A549 (cell line): Measurements from ENCODE around the gene SPATA46. TPM values are rescaled to one million over a fixed set of nuclear protein-coding genes. Genes with fewer than 3 reads are reported as not detected.

ENCODE experiments used
- FOXS1 ChIP-seq: fragments of 250-450 bp; sonication (Bioruptor Pico); IDR thresholded peaks from 2 replicates; pipeline ENCODE4 v1.5.0; 2020; ENCODE audit warnings: mild to moderate bottlenecking, moderate library complexity
- HDAC2 ChIP-seq: fragments of 200-600 bp; sonication (generic); IDR thresholded peaks from 2 replicates; pipeline ENCODE4 v1.6.1; 2016
- polyA plus RNA-seq, 4 experiments: library from polyadenylated mRNA; depleted of rRNA in 3 of 4; stranded (reverse); fragments of >200 nt; fragmentation: RNase III in 1 of 4; extraction: RNeasy Plus Mini Kit Qiagen cat#74134 plus additional on column Dnase treatment in 1 of 4; gene quantifications; 2 replicates in 3 of 4; 3 replicates in 1 of 4; pipeline ENCODE4 v1.2.3, GENCODE V29; 2011 to 2017
- small RNA-seq, 6 experiments: library from RNA; depleted of rRNA; stranded (forward); fragments of <200 nt; gene quantifications; one replicate each; pipeline ENCODE3, GENCODE V24; 2012
- TF ChIP-seq, protein P1 (sequence below): fragments of 200-600 bp; sonication (generic); IDR thresholded peaks from 2 replicates; pipeline ENCODE4 v1.6.1; 2016; ENCODE audit warnings: antibody characterized with exemption, mild to moderate bottlenecking, moderate library complexity

SPATA46 gene
- polyA plus RNA-seq, 2 of the 4 experiments (the other 2 are of a cell fraction), result not detected

DNA sequence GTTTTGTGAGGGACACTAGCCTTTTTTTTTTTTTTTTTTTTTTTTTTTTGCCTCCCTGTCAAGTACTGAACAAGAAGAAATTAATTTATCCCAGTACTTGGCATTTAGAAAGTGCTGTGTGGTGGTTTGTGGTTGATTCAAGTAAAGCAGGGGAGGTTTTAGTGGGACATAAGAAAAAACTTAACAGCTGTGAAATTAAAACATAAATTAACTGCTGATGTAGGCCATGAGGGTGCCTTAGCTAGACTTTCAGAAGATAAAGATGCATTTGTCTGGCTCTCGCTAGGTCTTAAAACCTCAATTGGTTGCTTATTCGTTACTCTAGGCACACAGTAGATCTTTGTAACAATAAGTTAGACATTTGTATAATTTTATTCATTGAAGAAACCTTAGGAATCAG, 52.3 kb downstream of the SPATA46 start (continued):
- TF ChIP-seq, protein P1, sequence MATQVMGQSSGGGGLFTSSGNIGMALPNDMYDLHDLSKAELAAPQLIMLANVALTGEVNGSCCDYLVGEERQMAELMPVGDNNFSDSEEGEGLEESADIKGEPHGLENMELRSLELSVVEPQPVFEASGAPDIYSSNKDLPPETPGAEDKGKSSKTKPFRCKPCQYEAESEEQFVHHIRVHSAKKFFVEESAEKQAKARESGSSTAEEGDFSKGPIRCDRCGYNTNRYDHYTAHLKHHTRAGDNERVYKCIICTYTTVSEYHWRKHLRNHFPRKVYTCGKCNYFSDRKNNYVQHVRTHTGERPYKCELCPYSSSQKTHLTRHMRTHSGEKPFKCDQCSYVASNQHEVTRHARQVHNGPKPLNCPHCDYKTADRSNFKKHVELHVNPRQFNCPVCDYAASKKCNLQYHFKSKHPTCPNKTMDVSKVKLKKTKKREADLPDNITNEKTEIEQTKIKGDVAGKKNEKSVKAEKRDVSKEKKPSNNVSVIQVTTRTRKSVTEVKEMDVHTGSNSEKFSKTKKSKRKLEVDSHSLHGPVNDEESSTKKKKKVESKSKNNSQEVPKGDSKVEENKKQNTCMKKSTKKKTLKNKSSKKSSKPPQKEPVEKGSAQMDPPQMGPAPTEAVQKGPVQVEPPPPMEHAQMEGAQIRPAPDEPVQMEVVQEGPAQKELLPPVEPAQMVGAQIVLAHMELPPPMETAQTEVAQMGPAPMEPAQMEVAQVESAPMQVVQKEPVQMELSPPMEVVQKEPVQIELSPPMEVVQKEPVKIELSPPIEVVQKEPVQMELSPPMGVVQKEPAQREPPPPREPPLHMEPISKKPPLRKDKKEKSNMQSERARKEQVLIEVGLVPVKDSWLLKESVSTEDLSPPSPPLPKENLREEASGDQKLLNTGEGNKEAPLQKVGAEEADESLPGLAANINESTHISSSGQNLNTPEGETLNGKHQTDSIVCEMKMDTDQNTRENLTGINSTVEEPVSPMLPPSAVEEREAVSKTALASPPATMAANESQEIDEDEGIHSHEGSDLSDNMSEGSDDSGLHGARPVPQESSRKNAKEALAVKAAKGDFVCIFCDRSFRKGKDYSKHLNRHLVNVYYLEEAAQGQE, result no peak
- TF ChIP-seq HDAC2, result no peak
- no peak for TF ChIP-seq FOXS1 (CRISPR knock-in tag)

Small RNA genes within 50 kb of the gene (small RNA-seq; reads per million reads assigned to genes)
- gene MIR556 (0 to 10.7 (median 5.1) reads per million in 6 experiments), gene RNA5SP61 (0 reads per million in 6 experiments)

Other genes with a start within 250 kb of the SPATA46 start
- gene C1orf226, start 4.9 kb upstream of the SPATA46 start, polyA plus RNA-seq (2011; rRNA removed), result 0.37 and 0.56 TPM in 2 replicates
- gene C1orf226, start 4.9 kb upstream of the SPATA46 start, polyA plus RNA-seq (2017; fragmentation: RNase III; extraction: RNeasy Plus Mini Kit Qiagen cat#74134 plus additional on column Dnase treatment), result 0.32 to 0.38 TPM (median 0.33 TPM) in 3 replicates
- 0.04 TPM in 1 of 2 replicates, not detected in the other for gene SH2D1B, start 35.3 kb upstream of the SPATA46 start, polyA plus RNA-seq (2011; rRNA removed)
- not detected in 3 replicates for gene SH2D1B, start 35.3 kb upstream of the SPATA46 start, polyA plus RNA-seq (2017; fragmentation: RNase III; extraction: RNeasy Plus Mini Kit Qiagen cat#74134 plus additional on column Dnase treatment)
- gene UHMK1, start 121.0 kb upstream of the SPATA46 start, polyA plus RNA-seq (2011; rRNA removed), result 33.0 and 42.2 TPM in 2 replicates
- 20.2 to 21.7 TPM (median 21.0 TPM) in 3 replicates for gene UHMK1, start 121.0 kb upstream of the SPATA46 start, polyA plus RNA-seq (2017; fragmentation: RNase III; extraction: RNeasy Plus Mini Kit Qiagen cat#74134 plus additional on column Dnase treatment)
- 22.8 and 25.3 TPM in 2 replicates for gene UAP1, start 184.9 kb upstream of the SPATA46 start, polyA plus RNA-seq (2011; rRNA removed)
- gene UAP1, start 184.9 kb upstream of the SPATA46 start, polyA plus RNA-seq (2017; fragmentation: RNase III; extraction: RNeasy Plus Mini Kit Qiagen cat#74134 plus additional on column Dnase treatment), result 19.8 to 21.5 TPM (median 19.8 TPM) in 3 replicates